GM12878 (cell line): ENCODE data around the gene SCRN1. TPM values are rescaled to one million over a fixed set of nuclear protein-coding genes. Genes with fewer than 3 reads are reported as not detected.

Source experiments
- ATAC-seq: fragments of 200-7000 bp; cut with Tn5 transposase; 3 replicates; pipeline ENCODE4 v1.9.1; 2020; ENCODE audit warnings: mild to moderate bottlenecking, moderate library complexity
- BruUV-seq: library from RNA; stranded (reverse); fragments of 400-500 nt; replicated peaks from 2 replicates; lab custom pipeline; 2021; lab: Mats Ljungman, UMichigan
- CTCF ChIA-PET: fragments of 300-600 bp; sonication (Branson Sonifier 250); formaldehyde crosslinking; extraction: SDS; loops from one replicate; lab custom pipeline; 2021; ENCODE audit warnings: inconsistent platforms; lab: Yijun Ruan, JAX
- POLR2A ChIA-PET: fragments of 350-600 bp; formaldehyde crosslinking; extraction: SDS; loops from one replicate; lab custom pipeline; 2021; ENCODE audit warnings: inconsistent platforms; lab: Charles Lee
- RAD21 ChIA-PET: fragments of 300-600 bp; sonication (Branson Sonifier 250); formaldehyde crosslinking; loops from one replicate; lab custom pipeline; 2023; ENCODE audit warnings: antibody characterized with exemption; ENCODE audit not compliant: unreplicated experiment; lab: Charles Lee
- SMC1A ChIA-PET: fragments of 300-600 bp; sonication (Branson Sonifier 250); formaldehyde crosslinking; loops from one replicate; lab custom pipeline; 2023; ENCODE audit not compliant: unreplicated experiment, uncharacterized antibody; lab: Charles Lee
- DNase-seq: peaks from one replicate; pipeline ENCODE4 v3.0.0-alpha.2; 2011; ENCODE audit warnings: low read depth, low spot score
- FAIRE-seq: peaks from 3 replicates; lab custom pipeline; 2011; peaks lifted over from hg19 to GRCh38; lab: Jason Lieb, UNC
- H2AFZ ChIP-seq: 2 replicates; pipeline ENCODE4 v1.6.0; 2011; ENCODE audit warnings: low read depth, low read length, control low read depth; ENCODE audit not compliant: control insufficient read depth
- H3K27ac ChIP-seq: 2 replicates; pipeline ENCODE4 v1.5.1; 2011; ENCODE audit warnings: control low read depth; ENCODE audit not compliant: control insufficient read depth, insufficient read depth
- H3K27me3 ChIP-seq, 2 experiments: replicated peaks in 1 of 2; 2 replicates each; pipeline versions ENCODE4 v1.6.0 to v1.6.1; 2011; ENCODE audit warnings: low read length in 1 of 2; ENCODE audit not compliant: control insufficient read depth in 2 of 2, insufficient read depth in 2 of 2
- H3K36me3 ChIP-seq, 2 experiments: 2 replicates each; pipeline ENCODE4 v1.5.1; 2011; ENCODE audit warnings: low read length in 1 of 2; ENCODE audit not compliant: control insufficient read depth in 2 of 2, insufficient read depth in 2 of 2
- H3K4me1 ChIP-seq: 2 replicates; pipeline ENCODE4 v1.6.1; 2011; ENCODE audit warnings: mild to moderate bottlenecking, low read length, moderate library complexity, mixed read lengths; ENCODE audit not compliant: control insufficient read depth, insufficient read depth
- H3K4me2 ChIP-seq: 2 replicates; pipeline ENCODE4 v1.6.0; 2011; ENCODE audit warnings: control low read depth; ENCODE audit not compliant: control insufficient read depth, insufficient read depth
- H3K4me3 ChIP-seq: fragments of 200-600 bp; sonication (generic); 2 replicates; pipeline ENCODE4 v1.5.1; 2016
- H3K79me2 ChIP-seq: 2 replicates; pipeline ENCODE4 v1.6.0; 2011; ENCODE audit warnings: low read length; ENCODE audit not compliant: control insufficient read depth, insufficient read depth
- H3K9ac ChIP-seq: 2 replicates; pipeline ENCODE4 v1.8.0; 2011; ENCODE audit warnings: low read length, control low read depth, mixed read lengths; ENCODE audit not compliant: control insufficient read depth, insufficient read depth
- H3K9me3 ChIP-seq: replicated peaks from 3 replicates; pipeline ENCODE4 v1.5.1; 2011; ENCODE audit warnings: mild to moderate bottlenecking, low read length; ENCODE audit not compliant: control insufficient read depth, insufficient read depth
- H4K20me1 ChIP-seq: 2 replicates; pipeline ENCODE4 v1.6.0; 2011; ENCODE audit not compliant: control insufficient read depth, insufficient read depth
- CHD1 ChIP-seq: IDR thresholded peaks from 2 replicates; pipeline ENCODE4 v1.6.1; 2012; ENCODE audit warnings: low read depth, low read length, improper control_type of control experiment
- E2F8 ChIP-seq: fragments of 450-650 bp; IDR thresholded peaks from 2 replicates; pipeline ENCODE4 v1.6.1; 2018; ENCODE audit warnings: mild to moderate bottlenecking, low read depth, moderate library complexity; ENCODE audit not compliant: partially characterized antibody
- HDGF ChIP-seq: fragments of 450-650 bp; IDR thresholded peaks from 2 replicates; pipeline ENCODE4 v1.6.1; 2016; ENCODE audit warnings: antibody characterized with exemption
- JUNB ChIP-seq: IDR thresholded peaks from 2 replicates; pipeline ENCODE4 v1.6.1; 2016; ENCODE audit warnings: antibody characterized with exemption, mild to moderate bottlenecking
- KDM1A ChIP-seq: fragments of 200-600 bp; sonication (generic); IDR thresholded peaks from 2 replicates; pipeline ENCODE4 v1.6.1; 2016; ENCODE audit warnings: borderline replicate concordance
- PKNOX1 ChIP-seq: fragments of 450-650 bp; IDR thresholded peaks from 2 replicates; pipeline ENCODE4 v1.6.1; 2016; ENCODE audit warnings: mild to moderate bottlenecking
- RAD21 ChIP-seq: IDR thresholded peaks from 2 replicates; pipeline ENCODE4 v1.6.1; 2011; ENCODE audit warnings: mild to moderate bottlenecking, low read depth, low read length, moderate library complexity; ENCODE audit not compliant: insufficient read depth
- SIN3A ChIP-seq: IDR thresholded peaks from 2 replicates; pipeline ENCODE4 v1.6.1; 2012; ENCODE audit warnings: low read depth, low read length, improper control_type of control experiment
- SRF ChIP-seq, 2 experiments: IDR thresholded peaks; 2 replicates each; pipeline ENCODE4 v1.6.1; 2011; ENCODE audit warnings: low read depth in 2 of 2, low read length in 2 of 2, mild to moderate bottlenecking in 1 of 2, moderate library complexity in 1 of 2
- TARDBP ChIP-seq: IDR thresholded peaks from 2 replicates; pipeline ENCODE4 v1.6.1; 2016; ENCODE audit warnings: borderline replicate concordance
- TBL1XR1 ChIP-seq: IDR thresholded peaks from 2 replicates; pipeline ENCODE4 v1.6.1; 2012; ENCODE audit warnings: low read depth, low read length, improper control_type of control experiment
- YY1 ChIP-seq: IDR thresholded peaks from 2 replicates; pipeline ENCODE4 v1.6.1; 2011; ENCODE audit warnings: low read depth, mild to moderate bottlenecking, low read length
- ZBED1 ChIP-seq: IDR thresholded peaks from 2 replicates; pipeline ENCODE4 v1.6.1; 2016; ENCODE audit warnings: borderline replicate concordance
- ZNF274 ChIP-seq: IDR thresholded peaks from one replicate; pipeline ENCODE4 v1.8.0; 2011; ENCODE audit not compliant: insufficient read length, insufficient read depth
- WGBS: methylation state at CpG from one replicate; pipeline ENCODE4 v1.1.6; 2016; ENCODE audit warnings: low lambda C conversion rate; ENCODE audit not compliant: insufficient replicate concordance, insufficient coverage; ENCODE audit errors: missing lambda C conversion rate; 5-methylcytosine and 5-hydroxymethylcytosine counted together
- in situ Hi-C: fragments of 300-500 bp; cut with MboI; formaldehyde crosslinking; loops from 9 replicates; pipeline ENCODE4 v1.14.3; 2018; ENCODE audit warnings: mixed read lengths
- intact Hi-C: fragments of 100-400 bp; cut with micrococcal nuclease; formaldehyde crosslinking; loops from one replicate; pipeline ENCODE4 v1.14.2; 2022; ENCODE audit not compliant: unreplicated experiment
- polyA plus RNA-seq, 11 experiments: library from polyadenylated mRNA; depleted of rRNA in 4 of 11; unstranded in 6 of 11; stranded (reverse) in 5 of 11; fragments of >200 nt; fragmentation: Nextera tagmentation in 4 of 11; fragmentation: Illumina TruSeq in 1 of 11; extraction: Ambion mirVana in 4 of 11; extraction: Trizol in 1 of 11; gene quantifications; 1 replicate in 1 of 11; 2 replicates in 10 of 11; pipeline versions ENCODE4 v1.2.1 to v1.2.3, GENCODE V29; 2011 to 2016; ENCODE audit warnings: inconsistent platforms in 2 of 11, missing spikeins in 2 of 11, low read depth in 1 of 11
- total RNA-seq, 4 experiments: library from RNA; depleted of rRNA in 3 of 4; stranded (reverse); fragments of >200 nt in 3 of 4; fragmentation: Illumina TruSeq in 1 of 4; extraction: Trizol in 1 of 4; gene quantifications; 2 replicates each; pipeline versions ENCODE4 v1.2.1 to v1.2.3, GENCODE V29; 2013 to 2021

Gene SCRN1
- total and polyA plus RNA-seq, 10 of the 15 experiments (the other 5 are each of a cell fraction or from before 2014, with no cell fraction given), result 11.1 to 67.6 (median 41.7) TPM

GRCh38 chr7:29877196-29877595 is 112.4 kb downstream of the SCRN1 start:
- intact Hi-C loops, result loop anchor here (5.0 kb wide), 1 partner anchor 45 kb away; no protein-coding TSS in a partner anchor

More at GRCh38 chr7:29877196-29877595, 112.4 kb downstream of the SCRN1 start:
- H3K4me3 ChIP-seq, result no peak overlapping the region
- ChIA-PET POLR2A (no interaction called here), CTCF (interaction anchor here (0.6 to 6.2 kb wide), 3 partner anchors 44 to 185 kb away, joined by 3 to 62 read pairs (median 40); no protein-coding TSS in a partner anchor), RAD21 (interaction anchor here (3.6 kb wide), 1 partner anchor 185 kb away, joined by 31 read pairs; no protein-coding TSS in a partner anchor)
- WGBS, result 48% methylated on average over 3 of the region's 3 CpGs
- H3K4me1 ChIP-seq, result no peaks in the 10 kb centered on the region
- H3K4me2 ChIP-seq, result no peak overlapping the region
- peaks cover 0 to 3% of the 10 kb centered on the region in 2 experiments; a peak in 3 of 4 replicates for H3K27me3 ChIP-seq
- no peak overlapping the region for H3K9ac ChIP-seq
- DNase-seq, result no peak
- TF ChIP-seq PKNOX1 (no peak), SRF (IDR thresholded peaks at IDR 0.05; ENCODE audit: low read depth in 2 of 2, low read length in 2 of 2) (no peak), YY1 (no peak), TARDBP (no peak), RAD21 (no peak), KDM1A (no peak), CHD1 (no peak), E2F8 (no peak), JUNB (no peak), ZBED1 (no peak), TBL1XR1 (no peak), SIN3A (no peak), HDGF (no peak), ZNF274 (no peak)
- TF ChIP-seq, all 136 proteins: peak for 0
- in situ Hi-C loops, result no loop called here
- H3K79me2 ChIP-seq, result no peaks in the 10 kb centered on the region
- no peaks in the 10 kb centered on the region for H4K20me1 ChIP-seq
- no peak overlapping the region for H3K27ac ChIP-seq
- H3K36me3 ChIP-seq, result no peaks in the 10 kb centered on the region
- BruUV-seq, result no TSS peak
- SMC1A ChIA-PET, result interaction anchor here (0.6 to 3.5 kb wide), 3 partner anchors 185 to 296 kb away, joined by 3 to 28 read pairs (median 3); no protein-coding TSS in a partner anchor
- FAIRE-seq (no peak), ATAC-seq (no peak)
- no peak overlapping the region for H2AFZ ChIP-seq
- H3K9me3 ChIP-seq, result no peaks in the 10 kb centered on the region
